NCI-H2196 (cell line): ENCODE data around the gene NCLN.

Experiments
- DNase-seq: peaks from one replicate; lab custom pipeline; 2025; ENCODE audit not compliant: unreplicated experiment; lab: John Stamatoyannopoulos, UW

The NCLN gene

DNA sequence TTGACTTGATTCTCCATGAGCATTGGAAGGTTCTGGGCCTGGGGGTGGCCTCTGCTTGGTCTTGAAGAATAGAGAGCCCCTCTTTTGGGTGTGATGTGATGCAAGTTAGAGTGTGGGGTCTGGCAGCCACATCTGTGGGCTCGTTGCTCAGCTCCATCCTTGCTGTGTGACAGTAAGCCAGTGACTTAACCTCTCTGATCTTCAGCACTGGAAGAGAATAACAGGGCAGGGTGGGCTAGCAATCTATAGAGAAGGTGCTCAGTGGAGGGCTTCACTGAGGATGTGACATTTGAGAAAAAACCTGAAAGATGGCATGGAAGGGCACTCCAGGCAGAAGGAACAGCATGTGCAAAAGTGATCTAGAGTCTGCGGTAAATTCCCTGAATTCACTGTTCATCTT lies 66.9 kb downstream of the NCLN start:
- DNase-seq = no peak

DNA sequence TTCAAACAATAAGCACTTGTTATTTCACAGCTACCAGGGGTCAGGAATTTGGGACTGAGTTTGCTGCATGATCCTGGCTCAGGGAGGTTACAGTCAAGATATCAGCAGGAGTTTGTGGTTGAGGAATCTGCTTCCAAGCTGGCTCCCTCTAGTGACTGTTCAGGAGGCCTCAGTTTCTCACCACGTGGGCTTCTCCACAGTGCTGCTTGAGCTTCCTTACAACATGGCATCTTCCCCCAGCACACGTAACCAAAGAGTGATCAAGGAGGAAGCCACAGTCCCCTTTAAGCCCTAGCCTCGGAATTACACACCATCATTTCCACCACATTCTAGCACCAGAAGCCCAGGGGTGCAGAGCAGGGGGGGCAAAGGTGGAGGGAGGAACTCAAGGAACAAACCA lies 67.5 kb downstream of the NCLN start:
- no peak for DNase-seq

DNA sequence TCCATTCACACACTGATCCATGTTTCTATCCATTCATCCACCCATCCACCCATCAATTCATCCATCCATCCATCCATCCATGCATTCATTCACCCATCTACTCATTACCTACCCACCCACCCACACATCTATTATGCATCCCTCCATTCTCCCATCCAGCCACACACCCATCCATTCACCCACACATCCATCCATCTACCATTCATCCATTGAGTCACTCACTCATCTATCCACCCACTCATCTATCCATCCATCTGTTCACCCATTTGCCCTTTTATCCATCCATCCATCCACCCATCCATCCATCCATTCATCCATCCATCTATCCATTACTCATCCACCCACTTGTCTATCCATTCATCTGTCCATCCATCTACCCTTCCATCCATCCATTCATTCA lies 68.8 kb downstream of the NCLN start:
- DNase-seq = no peak

DNA sequence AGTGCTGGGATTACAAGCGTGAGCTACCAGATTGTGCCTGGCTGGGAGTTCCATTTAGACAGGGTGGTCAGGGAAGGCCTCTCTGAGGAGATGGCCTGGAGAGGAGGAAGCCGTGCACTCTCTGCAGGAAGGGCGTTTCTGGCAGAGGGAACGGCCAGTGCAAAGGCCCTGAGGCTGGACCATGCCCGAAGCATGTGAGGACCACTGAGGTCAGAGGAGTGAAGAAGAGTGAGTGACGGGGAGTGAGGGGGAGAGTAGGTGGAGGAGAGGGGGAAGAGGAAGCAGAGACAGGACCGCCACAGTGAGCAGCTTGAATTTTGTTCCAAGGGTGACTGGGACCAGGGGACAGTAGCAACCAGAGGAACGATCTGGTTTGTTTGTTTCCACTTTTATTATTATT lies 71.3 kb downstream of the NCLN start:
- DNase-seq = no peak
